T-helper 1 cell treated with Interleukin-12 subunit alpha and Interleukin-12 subunit beta and Interleukin-4 antibody, amounts not matched to agents 30 ng/mL and 1 ng/mL, for 36 hours (primary cell): ENCODE data around the gene SKAP1. TPM values are rescaled to one million over a fixed set of nuclear protein-coding genes. Genes with fewer than 3 reads are reported as not detected.
"Not testable (repeated sequence)": the region's sequence is repeated elsewhere in the genome, so short reads cannot be mapped to it uniquely, and the experiment has no call there.

ENCODE experiments used
- intact Hi-C: fragments of 100-400 bp; cut with micrococcal nuclease; formaldehyde crosslinking; loops from one replicate; pipeline ENCODE4 v1.15.1; 2024
- total RNA-seq: library from RNA; stranded (reverse); gene quantifications from 2 replicates; pipeline ENCODE4 v1.2.3, GENCODE V29; 2022

The SKAP1 gene
- total RNA-seq, 1 donor from 2014 or later, result 84.4 TPM

- intact Hi-C loops, result no loop called here
These were observed 178.1 kb downstream of the SKAP1 start for GRCh38 chr17:48251950-48252349.

- intact Hi-C loops, result no loop called here
These were observed 179.1 kb downstream of the SKAP1 start for GRCh38 chr17:48250949-48251348.

GRCh38 chr17:48250059-48250458, 180.0 kb downstream of the SKAP1 start:
- intact Hi-C loops, result not testable (repeated sequence)

GRCh38 chr17:48247603-48248002, 182.4 kb downstream of the SKAP1 start:
- intact Hi-C loops, result no loop called here

GRCh38 chr17:48247038-48247437, 183.0 kb downstream of the SKAP1 start:
- intact Hi-C loops, result no loop called here

GRCh38 chr17:48246612-48247011, 183.4 kb downstream of the SKAP1 start:
- intact Hi-C loops, result no loop called here

GRCh38 chr17:48245465-48246033, 184.5 kb downstream of the SKAP1 start:
- intact Hi-C loops, result not testable (repeated sequence)

- intact Hi-C loops, result no loop called here
These were observed 185.2 kb downstream of the SKAP1 start for GRCh38 chr17:48244814-48245213.

GRCh38 chr17:48244121-48244711, 185.8 kb downstream of the SKAP1 start:
- intact Hi-C loops, result no loop called here

- intact Hi-C loops, result no loop called here
These were observed 188.1 kb downstream of the SKAP1 start for GRCh38 chr17:48241770-48242497.

- intact Hi-C loops, result no loop called here
These were observed 188.9 kb downstream of the SKAP1 start for GRCh38 chr17:48241131-48241591.

- intact Hi-C loops, result no loop called here
These were observed 189.4 kb downstream of the SKAP1 start for GRCh38 chr17:48240562-48241130.

GRCh38 chr17:48240122-48240521, 189.9 kb downstream of the SKAP1 start:
- intact Hi-C loops, result no loop called here

- intact Hi-C loops, result no loop called here
These were observed 190.4 kb downstream of the SKAP1 start for GRCh38 chr17:48239603-48239995.

GRCh38 chr17:48238933-48239602, 190.9 kb downstream of the SKAP1 start:
- intact Hi-C loops, result no loop called here

GRCh38 chr17:48237456-48237855, 192.6 kb downstream of the SKAP1 start:
- intact Hi-C loops, result no loop called here

GRCh38 chr17:48236681-48237134, 193.3 kb downstream of the SKAP1 start:
- intact Hi-C loops, result no loop called here

- intact Hi-C loops, result no loop called here
These were observed 195.1 kb downstream of the SKAP1 start for GRCh38 chr17:48234922-48235321.

- intact Hi-C loops, result no loop called here
These were observed 197.7 kb downstream of the SKAP1 start for GRCh38 chr17:48231995-48232959.

- intact Hi-C loops, result no loop called here
These were observed 200.1 kb downstream of the SKAP1 start for GRCh38 chr17:48229936-48230335.
